Measurements from ENCODE around the gene FLOT2.
"Not testable (repeated sequence)": the region's sequence is repeated elsewhere in the genome, so short reads cannot be mapped to it uniquely, and the experiment has no call there.

FLOT2 gene

GRCh38 chr17:28895794-28896447, 1.6 kb downstream of the FLOT2 start:
- no peak for DNase-seq (ENCODE audit: low spot score)

- DNase-seq (ENCODE audit: low spot score): not testable (repeated sequence)
These were observed 4.0 kb downstream of the FLOT2 start for GRCh38 chr17:28893248-28894183.

- DNase-seq (ENCODE audit: low spot score): no peak
These were observed 5.5 kb downstream of the FLOT2 start for GRCh38 chr17:28892024-28892423.

GRCh38 chr17:28891201-28891600, 6.3 kb downstream of the FLOT2 start:
- no peak for DNase-seq (ENCODE audit: low spot score)

GRCh38 chr17:28889996-28890395, 7.5 kb downstream of the FLOT2 start:
- peak; percentile 32 for DNase-seq (ENCODE audit: low spot score)

- no peak for DNase-seq (ENCODE audit: low spot score)
These were observed 8.7 kb downstream of the FLOT2 start for GRCh38 chr17:28888832-28889231.

- DNase-seq (ENCODE audit: low spot score): no peak
These were observed 9.6 kb downstream of the FLOT2 start for GRCh38 chr17:28887871-28888471.

- DNase-seq (ENCODE audit: low spot score): no peak
These were observed 11.6 kb downstream of the FLOT2 start for GRCh38 chr17:28885951-28886350.

- peak; percentile 69 for DNase-seq (ENCODE audit: low spot score)
These were observed 12.2 kb downstream of the FLOT2 start for GRCh38 chr17:28885363-28885762.

GRCh38 chr17:28883967-28884702, 13.4 kb downstream of the FLOT2 start:
- DNase-seq (ENCODE audit: low spot score): no peak

GRCh38 chr17:28882154-28882895, 15.2 kb downstream of the FLOT2 start:
- DNase-seq (ENCODE audit: low spot score): no peak

- DNase-seq (ENCODE audit: low spot score): no peak
These were observed 15.9 kb downstream of the FLOT2 start for GRCh38 chr17:28881533-28882056.

- DNase-seq (ENCODE audit: low spot score): no peak
These were observed 17.0 kb downstream of the FLOT2 start for GRCh38 chr17:28880572-28880945.

GRCh38 chr17:28879886-28880571, 17.5 kb downstream of the FLOT2 start:
- no peak for DNase-seq (ENCODE audit: low spot score)

- no peak for DNase-seq (ENCODE audit: low spot score)
These were observed 18.6 kb downstream of the FLOT2 start for GRCh38 chr17:28878981-28879380.

GRCh38 chr17:28878158-28878910, 19.2 kb downstream of the FLOT2 start:
- DNase-seq (ENCODE audit: low spot score): no peak

GRCh38 chr17:28877150-28877711, 20.3 kb downstream of the FLOT2 start:
- not testable (repeated sequence) for DNase-seq (ENCODE audit: low spot score)

- no peak for DNase-seq (ENCODE audit: low spot score)
These were observed 21.5 kb downstream of the FLOT2 start for GRCh38 chr17:28875848-28876550.

GRCh38 chr17:28874750-28875149, 22.8 kb downstream of the FLOT2 start:
- no peak for DNase-seq (ENCODE audit: low spot score)

All from Ammon's horn (tissue), 1 donor.